IPS DF 6.9 (cell line): ENCODE results near the gene BLCAP.
"Not testable (repeated sequence)": the region's sequence is repeated elsewhere in the genome, so short reads cannot be mapped to it uniquely, and the experiment has no call there.

Experiments used
- DNase-seq: peaks from one replicate; pipeline ENCODE4 v3.0.0-alpha.2; 2013; ENCODE audit warnings: low read depth, low spot score
- H3K27ac ChIP-seq: one replicate; pipeline ENCODE4 v1.5.1; 2013; ENCODE audit warnings: low read length, control low read depth
- H3K27me3 ChIP-seq: 2 replicates; pipeline ENCODE4 v1.6.1; 2013; ENCODE audit warnings: mild to moderate bottlenecking, low read length; ENCODE audit not compliant: control insufficient read depth, insufficient read depth
- H3K36me3 ChIP-seq: 2 replicates; pipeline ENCODE4 v1.6.1; 2013; ENCODE audit warnings: low read length; ENCODE audit not compliant: control insufficient read depth, insufficient read depth
- H3K4me1 ChIP-seq: 2 replicates; pipeline ENCODE4 v1.6.1; 2013; ENCODE audit warnings: low read length; ENCODE audit not compliant: control insufficient read depth, insufficient read depth
- H3K4me3 ChIP-seq: 2 replicates; pipeline ENCODE4 v1.5.1; 2013; ENCODE audit warnings: mild to moderate bottlenecking, low read length
- H3K9me3 ChIP-seq: 2 replicates; pipeline ENCODE4 v1.6.1; 2013; ENCODE audit warnings: low read length, inconsistent platforms; ENCODE audit not compliant: control insufficient read depth, insufficient read depth
- WGBS: extraction: QIAGEN DNeasy Blood & Tissue Kit; methylation state at CpG from one replicate; pipeline ENCODE4 v1.1.7; 2013; ENCODE audit warnings: mixed read lengths, missing lambda C conversion rate; ENCODE audit not compliant: insufficient read length, insufficient coverage; 5-methylcytosine and 5-hydroxymethylcytosine counted together

BLCAP gene

DNA sequence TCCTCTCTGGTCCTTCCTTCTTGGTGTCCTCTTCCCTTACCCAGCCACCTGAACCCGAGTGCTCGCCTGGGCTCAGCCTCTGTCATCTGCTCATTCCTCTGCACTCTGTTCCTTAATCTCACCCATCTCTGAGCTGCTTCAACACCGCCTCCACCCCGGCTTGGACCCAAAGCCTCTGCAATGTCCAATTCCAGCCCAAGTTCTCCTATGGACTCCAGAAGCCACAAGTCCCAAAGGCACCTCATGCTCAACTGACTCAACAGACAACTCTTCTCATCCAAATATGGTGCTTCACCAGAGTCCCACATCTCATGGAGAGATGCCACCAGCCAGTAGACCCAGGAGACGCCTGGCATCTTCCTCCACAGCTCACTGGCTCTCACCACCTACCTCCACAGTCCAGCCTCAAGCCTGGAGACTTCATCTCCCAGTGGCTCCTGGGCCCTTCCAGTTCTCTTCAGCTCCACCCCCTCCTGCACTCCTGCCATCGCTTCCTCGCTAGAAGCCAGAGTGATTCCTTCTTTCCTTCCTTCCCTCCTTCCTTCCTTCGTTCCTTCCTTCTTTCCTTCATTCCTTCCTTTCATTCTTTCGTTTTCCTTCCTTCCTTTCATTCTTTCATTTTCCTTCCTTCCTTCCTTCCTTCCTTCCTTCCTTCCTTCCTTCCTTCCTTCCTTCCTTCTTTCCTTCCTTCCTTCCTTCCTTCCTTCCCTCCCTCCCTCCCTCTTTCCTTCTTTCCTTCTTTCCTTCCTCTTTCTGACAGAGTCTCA is 47.6 kb downstream of the BLCAP start:
- Histone ChIP-seq H3K4me1 (no peaks in the 10 kb centered on the region), H3K27me3 (no peaks in the 10 kb centered on the region), H3K9me3 (no peaks in the 10 kb centered on the region), H3K4me3 (no peak overlapping the region), H3K36me3 (no peaks in the 10 kb centered on the region), H3K27ac (no peak overlapping the region)
- no peak for DNase-seq
- 100% methylated on average over 2 of the region's 9 CpGs for WGBS

DNA sequence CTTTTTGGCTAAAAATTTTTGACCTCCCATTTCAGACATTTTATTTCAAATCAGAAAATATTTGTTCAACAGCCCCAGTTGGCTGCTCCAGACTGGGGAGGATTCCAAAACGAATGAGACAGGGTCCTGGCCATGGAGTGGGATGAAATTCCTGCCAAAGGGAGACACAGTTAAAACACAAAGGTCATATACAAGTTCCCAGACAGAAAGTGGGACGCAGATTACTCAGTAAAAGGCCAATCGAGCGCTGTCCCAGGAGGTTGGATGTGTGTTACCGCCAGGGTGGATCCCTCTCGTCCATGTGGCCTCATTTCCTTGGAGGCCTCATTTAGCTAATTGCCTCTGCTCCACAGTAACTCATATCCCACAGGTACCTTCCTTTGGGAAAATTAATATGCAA is 48.4 kb downstream of the BLCAP start:
- DNase-seq: no peak
- Histone ChIP-seq H3K27me3 (no peaks in the 10 kb centered on the region), H3K27ac (no peak overlapping the region), H3K4me1 (no peaks in the 10 kb centered on the region), H3K36me3 (no peaks in the 10 kb centered on the region), H3K4me3 (no peak overlapping the region), H3K9me3 (no peaks in the 10 kb centered on the region)
- no CpG with 5 or more reads among the region's 6 CpGs for WGBS

DNA sequence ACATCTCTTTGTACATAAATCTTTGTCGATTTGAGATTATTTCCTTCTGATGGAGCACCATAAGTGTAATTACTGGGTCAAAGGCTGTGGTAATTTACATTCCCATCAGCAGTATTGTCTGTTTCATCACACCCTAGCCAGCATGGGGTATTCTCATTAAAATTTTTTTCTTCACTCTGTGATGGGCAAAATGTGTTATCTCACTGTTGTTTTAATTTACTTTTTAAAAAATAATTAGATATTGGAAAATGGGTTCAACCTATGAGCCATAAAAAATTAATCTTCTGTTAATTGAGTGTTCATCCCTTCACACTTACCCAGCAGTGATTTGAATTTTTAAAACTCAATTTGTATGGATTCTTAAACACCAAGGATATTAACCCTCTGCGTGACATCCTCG is 50.6 kb downstream of the BLCAP start:
- Histone ChIP-seq H3K36me3 (no peaks in the 10 kb centered on the region), H3K4me1 (no peaks in the 10 kb centered on the region), H3K27me3 (no peaks in the 10 kb centered on the region), H3K4me3 (no peak overlapping the region), H3K9me3 (no peaks in the 10 kb centered on the region), H3K27ac (no peak overlapping the region)
- no CpG with 5 or more reads among the region's 3 CpGs for WGBS
- no peak for DNase-seq

DNA sequence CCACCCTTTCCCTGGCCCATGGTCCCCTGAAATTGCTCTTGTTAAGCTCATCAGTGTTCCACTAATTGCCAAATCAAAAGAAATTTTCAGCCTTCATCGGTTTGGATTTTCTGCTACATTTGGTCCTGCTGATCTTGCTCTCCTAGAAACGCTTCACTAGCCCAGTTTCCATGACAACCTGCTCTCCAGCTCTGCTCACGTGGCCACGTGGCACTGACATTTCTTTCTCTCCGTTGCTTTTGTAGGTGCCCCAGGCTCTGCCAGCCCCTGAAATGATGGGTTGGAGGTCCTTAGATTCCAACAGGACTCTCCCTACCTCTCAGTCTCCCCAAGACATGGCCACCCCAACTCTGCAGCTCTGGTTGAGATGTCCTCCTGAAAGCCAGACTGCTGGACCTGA is 52.4 kb downstream of the BLCAP start:
- DNase-seq: no peak
- Histone ChIP-seq H3K4me3 (no peak overlapping the region), H3K9me3 (no peaks in the 10 kb centered on the region), H3K36me3 (no peaks in the 10 kb centered on the region), H3K27me3 (no peaks in the 10 kb centered on the region), H3K27ac (no peak overlapping the region), H3K4me1 (no peaks in the 10 kb centered on the region)
- no CpG with 5 or more reads among the region's 5 CpGs for WGBS

DNA sequence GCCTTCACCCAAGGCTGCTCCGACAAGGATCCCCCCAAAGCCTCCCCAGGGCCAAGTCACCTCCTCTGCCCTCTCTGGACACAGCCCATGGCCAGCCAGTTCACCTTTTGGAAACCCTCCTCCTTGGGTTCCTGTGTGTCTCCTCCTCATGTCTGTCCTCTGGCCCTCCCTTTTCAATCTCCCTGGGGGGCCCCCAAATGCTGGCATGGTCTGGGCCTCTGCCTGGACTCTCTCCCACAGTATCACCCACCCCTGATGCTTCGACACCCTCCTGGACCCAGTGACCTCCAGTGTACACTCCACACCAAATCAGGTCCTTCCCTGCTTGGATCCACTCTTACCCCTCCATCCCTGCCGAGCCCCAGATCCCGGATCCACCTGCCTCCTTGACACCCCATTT is 53.3 kb downstream of the BLCAP start:
- WGBS: no CpG with 5 or more reads among the region's 4 CpGs
- H3K9me3 ChIP-seq: no peaks in the 10 kb centered on the region
- H3K27me3 ChIP-seq: no peaks in the 10 kb centered on the region
- no peaks in the 10 kb centered on the region for H3K36me3 ChIP-seq
- no peak overlapping the region for H3K27ac ChIP-seq
- DNase-seq: no peak
- no peaks in the 10 kb centered on the region for H3K4me1 ChIP-seq
- no peak overlapping the region for H3K4me3 ChIP-seq

- Histone ChIP-seq H3K4me1 (no peaks in the 10 kb centered on the region), H3K9me3 (no peaks in the 10 kb centered on the region), H3K27ac (no peak overlapping the region), H3K27me3 (no peaks in the 10 kb centered on the region), H3K4me3 (no peak overlapping the region), H3K36me3 (no peaks in the 10 kb centered on the region)
- no CpG with 5 or more reads among the region's 11 CpGs for WGBS
- DNase-seq: no peak
Measured at GRCh38 chr20:37473249-37474000, 54.3 kb downstream of the BLCAP start.

GRCh38 chr20:37472435-37472834 is 55.2 kb downstream of the BLCAP start:
- not testable (repeated sequence) for H3K36me3 ChIP-seq, H3K9me3 ChIP-seq, H3K4me1 ChIP-seq, H3K27ac ChIP-seq, DNase-seq, H3K27me3 ChIP-seq, H3K4me3 ChIP-seq
- no CpG with 5 or more reads among the region's 6 CpGs for WGBS

DNA sequence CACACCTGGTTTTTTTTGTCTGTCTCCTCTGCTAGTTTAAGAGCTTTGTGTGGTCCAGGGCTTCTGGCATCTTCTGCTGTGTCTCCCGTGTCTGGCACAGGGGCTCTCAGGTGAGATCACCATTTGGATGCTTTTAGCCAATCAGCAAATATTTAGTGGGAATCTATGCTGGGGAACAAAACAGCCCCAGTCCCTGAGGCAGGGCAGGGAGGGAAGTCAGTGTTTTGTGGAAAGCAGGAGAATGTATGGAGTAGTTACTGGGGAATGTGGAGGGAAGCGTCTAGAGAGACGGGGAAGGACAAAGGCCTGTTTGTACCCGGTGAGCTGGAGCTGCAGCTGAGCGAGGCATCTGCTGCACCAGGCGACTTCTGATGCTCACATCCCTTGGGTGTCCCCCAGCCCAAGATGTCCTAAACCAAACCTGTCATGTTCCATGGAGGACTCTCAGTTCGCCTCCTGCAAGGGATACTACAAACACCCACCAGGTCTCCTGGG is 55.9 kb downstream of the BLCAP start:
- no peaks in the 10 kb centered on the region for H3K4me1 ChIP-seq
- H3K27ac ChIP-seq: no peak overlapping the region
- no peaks in the 10 kb centered on the region for H3K36me3 ChIP-seq
- no peaks in the 10 kb centered on the region for H3K9me3 ChIP-seq
- DNase-seq: no peak
- no CpG with 5 or more reads among the region's 7 CpGs for WGBS
- H3K4me3 ChIP-seq: no peak overlapping the region
- H3K27me3 ChIP-seq: no peaks in the 10 kb centered on the region

- not testable (repeated sequence) for H3K9me3 ChIP-seq, DNase-seq, H3K36me3 ChIP-seq, H3K4me1 ChIP-seq, H3K4me3 ChIP-seq, H3K27ac ChIP-seq, H3K27me3 ChIP-seq
- no CpG with 5 or more reads among the region's 8 CpGs for WGBS
Measured at GRCh38 chr20:37470190-37470589, 57.5 kb downstream of the BLCAP start.

GRCh38 chr20:37469531-37469930 is 58.1 kb downstream of the BLCAP start:
- H3K27me3 ChIP-seq: peaks cover 2% of the 10 kb centered on the region; the same call in 1 of the 2 replicates
- no CpG with 5 or more reads among the region's 7 CpGs for WGBS
- H3K27ac ChIP-seq: no peak overlapping the region

More at GRCh38 chr20:37469531-37469930, 58.1 kb downstream of the BLCAP start:
- Histone ChIP-seq H3K9me3 (no peaks in the 10 kb centered on the region), H3K36me3 (no peaks in the 10 kb centered on the region), H3K4me3 (no peak overlapping the region), H3K4me1 (0 out of 2 replicates have a peak, but pooled peaks cover 1% of the 10 kb centered on the region)
- DNase-seq: no peak
